Astrocyte (in vitro differentiated cells and primary cell): ENCODE measurements around the gene HES6. TPM values are rescaled to one million over a fixed set of nuclear protein-coding genes. Genes with fewer than 3 reads are reported as not detected.
A peak's percentile ranks its signal among the peaks of the same experiment; 100 is the strongest.

ENCODE experiments used
- DNase-seq: peaks from one replicate; pipeline ENCODE4 v3.0.0-alpha.2; 2010; ENCODE audit warnings: low read depth
- FAIRE-seq: peaks from 2 replicates; lab custom pipeline; 2011; peaks lifted over from hg19 to GRCh38; lab: Jason Lieb, UNC
- H2AFZ ChIP-seq: 2 replicates; pipeline ENCODE4 v1.6.0; 2012; ENCODE audit warnings: low read depth, low read length, inconsistent platforms
- H3K27ac ChIP-seq: 2 replicates; pipeline ENCODE4 v1.5.1; 2011; ENCODE audit warnings: low read depth, low read length, inconsistent platforms
- H3K27me3 ChIP-seq: 2 replicates; pipeline ENCODE4 v1.6.0; 2011; ENCODE audit warnings: low read length, inconsistent platforms; ENCODE audit not compliant: insufficient read depth
- H3K36me3 ChIP-seq: 2 replicates; pipeline ENCODE4 v1.5.1; 2011; ENCODE audit warnings: low read length, inconsistent platforms; ENCODE audit not compliant: insufficient read depth
- H3K4me1 ChIP-seq: 2 replicates; pipeline ENCODE4 v1.5.1; 2011; ENCODE audit warnings: low read length, inconsistent platforms; ENCODE audit not compliant: insufficient read depth
- H3K4me2 ChIP-seq: 2 replicates; pipeline ENCODE4 v1.6.0; 2012; ENCODE audit warnings: low read length, inconsistent platforms
- H3K4me3 ChIP-seq: 2 replicates; pipeline ENCODE4 v1.5.1; 2011; ENCODE audit warnings: low read depth, mild to moderate bottlenecking, low read length, inconsistent platforms; ENCODE audit not compliant: insufficient read depth
- H3K79me2 ChIP-seq: 2 replicates; pipeline ENCODE4 v1.6.0; 2012; ENCODE audit warnings: mild to moderate bottlenecking, low read length, inconsistent platforms; ENCODE audit not compliant: insufficient read depth
- H3K9ac ChIP-seq: 2 replicates; pipeline ENCODE4 v1.6.0; 2012; ENCODE audit warnings: mild to moderate bottlenecking, low read length, inconsistent platforms
- H3K9me3 ChIP-seq: 2 replicates; pipeline ENCODE4 v1.5.1; 2012; ENCODE audit warnings: low read depth, mild to moderate bottlenecking, low read length, inconsistent platforms; ENCODE audit not compliant: insufficient read depth
- H4K20me1 ChIP-seq: 2 replicates; pipeline ENCODE4 v1.6.0; 2012; ENCODE audit warnings: low read length, inconsistent platforms; ENCODE audit not compliant: insufficient read depth
- H3K27ac Mint-ChIP-seq: one replicate; pipeline ENCODE4 v1.8.0; 2021; ENCODE audit warnings: mild to moderate bottlenecking, mixed read lengths; ENCODE audit not compliant: unreplicated experiment
- H3K27me3 Mint-ChIP-seq: one replicate; pipeline ENCODE4 v1.8.0; 2021; ENCODE audit warnings: low read depth, mixed read lengths; ENCODE audit not compliant: unreplicated experiment
- H3K36me3 Mint-ChIP-seq: one replicate; pipeline ENCODE4 v1.8.0; 2021; ENCODE audit warnings: low read depth, mixed read lengths; ENCODE audit not compliant: unreplicated experiment
- H3K4me1 Mint-ChIP-seq: one replicate; pipeline ENCODE4 v1.8.0; 2021; ENCODE audit warnings: low read depth, mixed read lengths; ENCODE audit not compliant: unreplicated experiment
- H3K4me3 Mint-ChIP-seq: one replicate; pipeline ENCODE4 v1.8.0; 2021; ENCODE audit warnings: mild to moderate bottlenecking, moderate library complexity, mixed read lengths; ENCODE audit not compliant: unreplicated experiment
- H3K9me3 Mint-ChIP-seq: one replicate; pipeline ENCODE4 v1.8.0; 2021; ENCODE audit warnings: mild to moderate bottlenecking, mixed read lengths; ENCODE audit not compliant: unreplicated experiment
- EZH2 ChIP-seq: IDR thresholded peaks from 2 replicates; pipeline ENCODE4 v1.6.1; 2012; ENCODE audit warnings: mild to moderate bottlenecking, low read length, inconsistent platforms; ENCODE audit not compliant: insufficient read depth
- total RNA-seq: library from RNA; stranded (reverse); gene quantifications from 2 replicates; pipeline ENCODE4 v1.2.1, GENCODE V29; 2021
- TF ChIP-seq, protein P1 (sequence below): IDR thresholded peaks from 2 replicates; pipeline ENCODE4 v1.5.1; 2011; ENCODE audit warnings: low read depth, mild to moderate bottlenecking, inconsistent platforms, low read length, moderate library complexity; ENCODE audit not compliant: insufficient read depth

Gene HES6
- total RNA-seq, 1 donor from 2014 or later = 3.0 TPM

DNA sequence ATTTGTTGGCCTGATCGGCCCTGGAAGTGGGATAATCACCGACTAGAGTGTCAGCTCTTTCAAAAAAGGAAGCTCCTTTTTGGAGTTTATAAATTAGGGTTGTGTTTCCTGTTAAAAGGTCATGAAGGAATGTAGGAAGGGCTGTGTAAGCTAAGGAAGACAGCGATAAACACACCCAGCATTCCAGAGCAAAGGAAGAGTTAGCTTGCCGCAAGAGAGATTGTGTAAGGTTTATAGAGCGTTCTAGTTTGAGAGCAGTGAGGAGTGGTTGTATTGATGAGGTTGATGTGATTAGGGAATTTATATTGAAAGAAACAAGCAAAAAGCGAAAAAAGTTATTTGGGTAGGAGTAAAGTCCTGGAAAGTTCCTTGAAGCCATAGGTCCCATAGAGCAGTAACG lies 32.8 kb downstream of the HES6 start:
- no peaks in the 10 kb centered on the region for H3K9me3 Mint-ChIP-seq
- H3K4me3 Mint-ChIP-seq = no peak overlapping the region
- Histone ChIP-seq H2AFZ (no peak overlapping the region), H4K20me1 (peaks cover 9% of the 10 kb centered on the region), H3K27me3 (peaks cover 7% of the 10 kb centered on the region), H3K4me1 (peaks cover 9% of the 10 kb centered on the region), H3K79me2 (peaks cover 14% of the 10 kb centered on the region), H3K4me2 (no peak overlapping the region), H3K9me3 (no peaks in the 10 kb centered on the region), H3K36me3 (no peaks in the 10 kb centered on the region), H3K27ac (no peak overlapping the region), H3K4me3 (no peak overlapping the region), H3K9ac (no peak overlapping the region)
- H3K36me3 Mint-ChIP-seq = no peaks in the 10 kb centered on the region
- no peak for DNase-seq
- peaks cover 2% of the 10 kb centered on the region for H3K4me1 Mint-ChIP-seq
- no peaks in the 10 kb centered on the region for H3K27me3 Mint-ChIP-seq
- H3K27ac Mint-ChIP-seq = no peak overlapping the region
- no peak for FAIRE-seq
- TF ChIP-seq EZH2 = no peak
- TF ChIP-seq, protein P1, sequence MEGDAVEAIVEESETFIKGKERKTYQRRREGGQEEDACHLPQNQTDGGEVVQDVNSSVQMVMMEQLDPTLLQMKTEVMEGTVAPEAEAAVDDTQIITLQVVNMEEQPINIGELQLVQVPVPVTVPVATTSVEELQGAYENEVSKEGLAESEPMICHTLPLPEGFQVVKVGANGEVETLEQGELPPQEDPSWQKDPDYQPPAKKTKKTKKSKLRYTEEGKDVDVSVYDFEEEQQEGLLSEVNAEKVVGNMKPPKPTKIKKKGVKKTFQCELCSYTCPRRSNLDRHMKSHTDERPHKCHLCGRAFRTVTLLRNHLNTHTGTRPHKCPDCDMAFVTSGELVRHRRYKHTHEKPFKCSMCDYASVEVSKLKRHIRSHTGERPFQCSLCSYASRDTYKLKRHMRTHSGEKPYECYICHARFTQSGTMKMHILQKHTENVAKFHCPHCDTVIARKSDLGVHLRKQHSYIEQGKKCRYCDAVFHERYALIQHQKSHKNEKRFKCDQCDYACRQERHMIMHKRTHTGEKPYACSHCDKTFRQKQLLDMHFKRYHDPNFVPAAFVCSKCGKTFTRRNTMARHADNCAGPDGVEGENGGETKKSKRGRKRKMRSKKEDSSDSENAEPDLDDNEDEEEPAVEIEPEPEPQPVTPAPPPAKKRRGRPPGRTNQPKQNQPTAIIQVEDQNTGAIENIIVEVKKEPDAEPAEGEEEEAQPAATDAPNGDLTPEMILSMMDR = no peak

DNA sequence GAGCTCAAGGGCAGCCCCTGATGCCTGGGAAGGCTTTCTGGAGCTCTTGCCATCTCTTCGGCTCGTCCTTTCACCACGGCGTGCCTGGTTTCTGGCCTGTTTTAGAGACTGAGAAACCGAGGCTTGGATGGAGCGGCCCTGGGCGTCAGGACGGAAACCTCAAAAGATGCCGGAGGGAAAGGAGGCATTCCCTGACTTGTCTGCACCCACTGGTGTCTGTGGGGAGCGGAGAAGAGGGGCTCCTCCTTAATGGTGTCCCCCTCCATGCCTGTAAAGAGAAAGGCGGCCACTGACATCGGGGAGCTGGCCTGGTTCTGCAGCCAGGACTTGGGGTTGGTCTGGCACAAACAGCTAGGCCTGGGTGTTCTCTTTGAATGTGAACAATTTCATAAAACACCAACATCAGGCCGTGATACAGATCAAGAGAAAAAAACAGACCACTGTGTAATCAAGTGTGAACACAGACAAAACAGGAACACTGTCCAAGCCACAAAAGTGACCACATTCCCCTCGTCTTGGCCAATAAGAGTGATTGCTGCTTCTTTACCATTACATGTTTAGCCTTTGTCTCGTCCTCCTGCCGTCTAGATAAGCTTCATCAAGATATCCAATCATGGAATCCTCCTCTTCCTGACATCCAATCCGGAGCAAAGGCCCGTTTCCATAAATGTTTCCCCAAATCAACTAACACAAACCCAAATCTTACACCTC lies 35.7 kb downstream of the HES6 start:
- H3K27me3 Mint-ChIP-seq = no peaks in the 10 kb centered on the region
- H4K20me1 ChIP-seq = peaks cover 37% of the 10 kb centered on the region
- FAIRE-seq (no peak), DNase-seq (no peak)
- peak overlapping the region; percentile 67 for H3K27ac ChIP-seq
- TF ChIP-seq, protein P1 = no peak
- TF ChIP-seq EZH2 = no peak
- H3K27me3 ChIP-seq = no peaks in the 10 kb centered on the region
- no peaks in the 10 kb centered on the region for H3K9me3 Mint-ChIP-seq
- H3K79me2 ChIP-seq = peaks cover 43% of the 10 kb centered on the region
- peak overlapping the region; percentile 95 for H3K9ac ChIP-seq
- H2AFZ ChIP-seq = peak overlapping the region; percentile 97
- H3K36me3 Mint-ChIP-seq = no peaks in the 10 kb centered on the region
- peaks cover 5% of the 10 kb centered on the region for H3K4me1 Mint-ChIP-seq
- H3K27ac Mint-ChIP-seq = no peak overlapping the region
- peak overlapping the region; percentile 55 for H3K4me3 ChIP-seq
- peak overlapping the region; percentile 84 for H3K4me3 Mint-ChIP-seq
- peak overlapping the region; percentile 97 for H3K4me2 ChIP-seq
- H3K9me3 ChIP-seq = no peaks in the 10 kb centered on the region
- no peaks in the 10 kb centered on the region for H3K36me3 ChIP-seq
- peaks cover 15% of the 10 kb centered on the region for H3K4me1 ChIP-seq
